Astrocyte (in vitro differentiated cells and primary cell): ENCODE measurements around the gene CLDN18.

Experiments used
- EZH2 ChIP-seq: IDR thresholded peaks from 2 replicates; pipeline ENCODE4 v1.6.1; 2012; ENCODE audit warnings: mild to moderate bottlenecking, low read length, inconsistent platforms; ENCODE audit not compliant: insufficient read depth
- TF ChIP-seq, protein P1 (sequence below): IDR thresholded peaks from 2 replicates; pipeline ENCODE4 v1.5.1; 2011; ENCODE audit warnings: low read depth, mild to moderate bottlenecking, inconsistent platforms, low read length, moderate library complexity; ENCODE audit not compliant: insufficient read depth

DNA sequence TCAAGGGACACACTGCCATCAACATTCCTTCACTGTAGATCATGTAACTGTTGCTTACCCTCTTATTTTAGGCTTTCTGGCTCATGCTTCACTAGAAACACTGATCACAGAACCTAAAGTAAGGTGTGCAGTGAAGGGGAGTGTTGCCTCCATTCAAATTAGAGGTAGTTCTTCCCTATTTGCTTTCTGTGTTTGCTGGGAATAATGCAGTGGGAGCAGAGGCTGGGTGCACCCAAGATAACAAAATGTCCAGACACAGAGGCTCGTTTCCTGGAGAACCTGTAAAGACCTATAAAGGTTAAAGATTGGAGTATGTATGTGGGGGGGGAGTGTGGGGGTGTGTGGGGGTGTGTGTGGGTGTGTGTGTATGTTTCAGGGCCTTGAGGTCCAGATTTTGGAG, 2.1 kb upstream of the CLDN18 start:
- TF ChIP-seq, protein P1, sequence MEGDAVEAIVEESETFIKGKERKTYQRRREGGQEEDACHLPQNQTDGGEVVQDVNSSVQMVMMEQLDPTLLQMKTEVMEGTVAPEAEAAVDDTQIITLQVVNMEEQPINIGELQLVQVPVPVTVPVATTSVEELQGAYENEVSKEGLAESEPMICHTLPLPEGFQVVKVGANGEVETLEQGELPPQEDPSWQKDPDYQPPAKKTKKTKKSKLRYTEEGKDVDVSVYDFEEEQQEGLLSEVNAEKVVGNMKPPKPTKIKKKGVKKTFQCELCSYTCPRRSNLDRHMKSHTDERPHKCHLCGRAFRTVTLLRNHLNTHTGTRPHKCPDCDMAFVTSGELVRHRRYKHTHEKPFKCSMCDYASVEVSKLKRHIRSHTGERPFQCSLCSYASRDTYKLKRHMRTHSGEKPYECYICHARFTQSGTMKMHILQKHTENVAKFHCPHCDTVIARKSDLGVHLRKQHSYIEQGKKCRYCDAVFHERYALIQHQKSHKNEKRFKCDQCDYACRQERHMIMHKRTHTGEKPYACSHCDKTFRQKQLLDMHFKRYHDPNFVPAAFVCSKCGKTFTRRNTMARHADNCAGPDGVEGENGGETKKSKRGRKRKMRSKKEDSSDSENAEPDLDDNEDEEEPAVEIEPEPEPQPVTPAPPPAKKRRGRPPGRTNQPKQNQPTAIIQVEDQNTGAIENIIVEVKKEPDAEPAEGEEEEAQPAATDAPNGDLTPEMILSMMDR, result no peak
- no peak for TF ChIP-seq EZH2
